Measurements from ENCODE around the gene FHIP1A.
"Not testable (repeated sequence)": the region's sequence is repeated elsewhere in the genome, so short reads cannot be mapped to it uniquely, and the experiment has no call there.

Gene FHIP1A

DNA sequence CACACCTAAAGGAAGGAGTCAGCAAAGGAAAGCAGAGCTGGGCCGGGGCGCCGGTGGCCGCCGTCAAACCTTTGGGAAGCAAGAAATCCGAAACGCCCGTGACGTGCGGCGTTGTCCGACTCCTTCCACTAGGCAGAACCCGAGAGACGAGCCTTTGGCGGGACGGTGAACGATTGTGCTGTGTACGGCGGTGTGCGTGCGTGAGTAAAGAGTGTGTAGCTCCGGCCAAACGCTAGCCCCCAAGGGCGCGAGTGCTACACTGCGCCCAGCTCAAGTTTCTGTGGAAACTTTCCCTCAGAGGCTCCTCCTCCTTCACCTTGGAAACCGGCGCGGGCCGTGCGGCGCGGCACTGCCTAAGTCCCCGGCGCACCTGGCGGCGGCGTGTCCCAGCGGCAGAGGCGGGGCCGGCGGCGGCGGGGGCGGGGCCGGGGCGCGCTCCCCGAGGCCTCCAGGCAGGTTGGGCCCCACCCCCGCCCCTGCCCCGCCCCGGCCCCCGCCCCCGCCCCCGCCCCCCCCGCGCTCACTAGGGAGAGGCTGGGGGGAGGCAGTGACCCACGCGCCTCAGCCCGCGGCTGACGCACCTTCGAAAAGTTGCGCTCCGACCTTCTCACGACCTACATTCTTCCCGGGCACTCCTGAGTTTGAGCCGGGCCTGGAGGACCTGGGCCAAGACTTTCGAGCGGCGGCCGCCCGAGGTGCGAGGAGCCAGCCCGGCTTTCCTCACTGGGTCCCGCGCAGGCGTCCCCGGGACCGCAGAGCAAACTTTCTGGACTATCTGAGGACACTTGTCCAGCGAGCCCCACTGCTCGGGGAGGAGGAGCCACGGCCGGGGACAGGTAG, at the start of gene FHIP1A:
Gene FHIP1A (plus strand): TSS at position 547 of the 840 bp plus-strand sequence. CDS start 157,084 bp downstream, outside the sequence.
- DNase-seq (ENCODE audit: low read depth, low spot score), result peak; percentile 60

DNA sequence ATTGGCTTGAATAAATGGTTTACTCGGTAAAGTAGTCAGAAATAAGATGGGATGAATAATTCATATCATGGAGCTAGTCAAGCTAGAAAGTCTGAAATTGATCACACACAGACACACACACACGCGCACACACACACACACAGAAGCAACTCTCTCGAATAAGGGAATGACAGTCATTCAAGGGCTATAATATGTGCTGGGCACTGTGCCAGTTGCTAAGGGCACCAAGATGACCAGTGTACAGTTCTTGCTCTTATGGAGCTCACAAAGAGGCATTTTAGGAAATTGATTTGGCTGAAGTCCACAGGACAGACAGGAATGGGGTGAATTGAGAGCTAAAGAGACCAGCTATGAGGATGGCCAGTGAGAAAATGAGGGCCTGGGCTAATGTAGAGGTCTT, 49.4 kb upstream of the FHIP1A start:
- DNase-seq (ENCODE audit: low read depth, low spot score), result no peak

DNA sequence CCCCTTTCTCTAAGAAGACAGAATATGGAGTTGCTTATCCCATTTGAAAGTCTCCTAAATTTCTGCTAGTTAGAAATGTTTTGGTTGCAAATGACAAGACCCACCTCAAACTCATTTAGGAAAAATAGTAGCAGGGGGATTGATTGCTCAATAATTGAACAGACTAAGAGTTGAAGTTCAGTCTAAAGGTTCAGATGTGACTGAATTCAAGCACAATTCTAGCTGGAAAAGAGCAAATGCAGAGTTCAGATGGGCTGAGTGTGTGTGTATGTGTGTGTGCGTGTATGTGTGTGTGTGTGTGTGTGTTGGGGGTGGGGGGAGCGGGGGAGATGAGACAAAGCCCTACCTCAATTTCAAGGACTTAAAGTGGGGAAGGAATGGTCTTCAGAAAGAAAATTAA, 47.9 kb upstream of the FHIP1A start:
- DNase-seq (ENCODE audit: low read depth, low spot score), result no peak

DNA sequence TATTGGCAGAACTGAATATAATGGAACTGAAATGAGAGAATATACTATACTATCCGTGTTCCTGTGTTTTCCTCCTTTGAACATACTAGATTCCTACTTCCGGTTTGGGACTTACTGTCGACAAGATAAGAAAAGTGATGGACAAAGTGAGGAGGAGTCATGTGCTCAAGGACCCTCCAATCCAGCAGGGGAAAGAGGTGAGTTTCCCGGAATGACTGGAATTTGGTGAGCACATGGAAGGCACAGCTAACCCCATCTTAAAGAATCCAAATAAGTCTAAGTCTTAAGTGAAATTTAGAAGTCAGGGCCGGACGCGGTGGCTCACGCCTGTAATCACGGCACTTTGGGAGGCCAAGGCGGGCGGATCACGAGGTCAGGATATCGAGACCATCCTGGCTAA, 47.0 kb upstream of the FHIP1A start:
- no peak for DNase-seq (ENCODE audit: low read depth, low spot score)

DNA sequence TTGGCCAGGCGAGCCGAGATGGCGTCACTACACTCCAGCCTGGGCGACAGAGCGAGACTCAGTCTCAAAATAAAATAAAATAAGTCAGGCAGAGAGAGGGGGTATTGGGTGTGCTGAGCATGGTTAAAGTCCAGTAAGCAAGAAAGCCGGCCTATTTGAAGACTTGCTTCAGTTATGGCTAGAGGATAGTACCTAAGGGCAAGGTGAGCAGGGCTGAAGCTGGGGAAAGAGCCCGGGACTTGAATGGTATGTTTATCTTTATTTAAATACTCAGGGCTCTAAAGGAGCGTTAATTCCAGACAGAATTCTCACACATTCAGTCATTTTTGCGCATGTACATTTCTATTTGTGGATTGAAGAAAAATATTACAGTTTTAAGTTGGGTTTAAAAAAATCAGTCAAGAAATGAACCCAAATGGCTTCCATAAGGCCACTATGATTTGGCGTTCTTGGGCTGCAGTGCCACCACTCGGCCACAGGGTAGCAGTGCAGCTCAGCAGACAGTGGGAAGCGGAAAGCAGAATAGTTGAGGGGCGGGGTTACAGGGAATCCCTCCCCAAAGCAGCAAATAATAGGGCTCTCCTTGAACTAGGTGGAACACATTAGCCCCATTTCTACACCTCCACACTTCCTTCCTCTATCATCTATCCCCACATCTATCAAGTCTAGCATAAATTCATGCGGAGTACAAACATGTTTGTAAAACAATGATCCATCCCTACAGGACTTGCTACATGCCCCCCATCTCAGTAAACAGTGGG, 46.4 kb upstream of the FHIP1A start:
- peak; percentile 66 for DNase-seq (ENCODE audit: low read depth, low spot score)

DNA sequence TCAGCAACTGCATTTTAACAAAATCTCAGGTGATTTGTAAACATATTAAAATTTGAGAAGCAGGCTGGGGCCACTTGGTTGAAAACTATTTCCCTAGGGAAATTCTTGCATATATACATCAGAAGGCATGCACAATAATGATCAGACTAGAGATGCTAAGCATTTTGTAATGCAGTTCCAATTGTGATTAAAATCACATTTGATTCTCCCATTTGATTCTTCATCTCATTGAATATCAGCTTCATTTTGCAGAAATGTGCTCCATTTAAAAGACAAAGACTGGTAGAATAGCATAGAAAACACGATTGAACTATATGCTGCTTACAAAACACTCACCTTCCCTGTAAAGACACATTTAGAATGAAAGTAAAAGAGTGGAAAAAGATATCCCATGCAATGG, 32.4 kb upstream of the FHIP1A start:
- no peak for DNase-seq (ENCODE audit: low read depth, low spot score)

GRCh38 chr4:151389311-151389710, 19.7 kb upstream of the FHIP1A start:
- no peak for DNase-seq (ENCODE audit: low read depth, low spot score)

DNA sequence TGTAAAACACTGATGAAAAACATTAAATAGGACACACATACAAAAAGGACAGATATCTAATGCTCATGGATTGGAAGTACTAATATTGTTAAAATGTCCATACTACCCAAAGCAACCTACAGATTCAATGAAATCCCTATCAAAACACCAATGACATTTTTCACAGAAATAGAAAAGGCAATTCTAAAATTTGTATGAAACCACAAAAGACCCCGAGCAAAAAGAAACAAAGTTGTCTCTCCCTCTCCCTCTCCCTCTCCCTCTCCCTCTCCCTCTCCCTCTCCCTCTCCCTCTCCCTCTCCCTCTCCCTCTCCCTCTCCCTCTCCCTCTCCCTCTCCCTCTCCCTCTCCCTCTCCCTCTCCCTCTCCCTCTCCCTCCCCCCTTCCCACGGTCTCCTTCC, 19.2 kb upstream of the FHIP1A start:
- not testable (repeated sequence) for DNase-seq (ENCODE audit: low read depth, low spot score)

GRCh38 chr4:151395873-151396272, 13.1 kb upstream of the FHIP1A start:
- no peak for DNase-seq (ENCODE audit: low read depth, low spot score)

GRCh38 chr4:151400343-151400742, 8.6 kb upstream of the FHIP1A start:
- DNase-seq (ENCODE audit: low read depth, low spot score), result no peak

DNA sequence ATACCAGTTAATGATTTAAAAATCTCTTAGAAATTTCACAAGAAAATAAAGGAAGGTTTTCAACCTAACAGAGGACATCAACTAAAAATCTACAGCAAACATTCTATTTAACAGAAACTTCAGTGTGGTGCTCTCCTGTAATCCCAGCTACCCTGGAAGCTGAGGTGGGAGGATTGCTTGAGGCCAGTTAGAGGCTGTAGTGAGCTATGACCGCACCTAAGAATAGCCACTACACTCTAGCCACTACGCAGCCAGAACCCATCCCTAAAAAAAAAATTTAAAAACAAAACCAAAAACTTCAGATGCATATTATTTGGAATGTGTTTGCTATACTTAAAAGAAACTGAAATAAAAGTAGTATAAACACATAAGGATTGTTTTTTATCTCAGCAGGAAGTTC, 7.2 kb upstream of the FHIP1A start:
- no peak for DNase-seq (ENCODE audit: low read depth, low spot score)

DNA sequence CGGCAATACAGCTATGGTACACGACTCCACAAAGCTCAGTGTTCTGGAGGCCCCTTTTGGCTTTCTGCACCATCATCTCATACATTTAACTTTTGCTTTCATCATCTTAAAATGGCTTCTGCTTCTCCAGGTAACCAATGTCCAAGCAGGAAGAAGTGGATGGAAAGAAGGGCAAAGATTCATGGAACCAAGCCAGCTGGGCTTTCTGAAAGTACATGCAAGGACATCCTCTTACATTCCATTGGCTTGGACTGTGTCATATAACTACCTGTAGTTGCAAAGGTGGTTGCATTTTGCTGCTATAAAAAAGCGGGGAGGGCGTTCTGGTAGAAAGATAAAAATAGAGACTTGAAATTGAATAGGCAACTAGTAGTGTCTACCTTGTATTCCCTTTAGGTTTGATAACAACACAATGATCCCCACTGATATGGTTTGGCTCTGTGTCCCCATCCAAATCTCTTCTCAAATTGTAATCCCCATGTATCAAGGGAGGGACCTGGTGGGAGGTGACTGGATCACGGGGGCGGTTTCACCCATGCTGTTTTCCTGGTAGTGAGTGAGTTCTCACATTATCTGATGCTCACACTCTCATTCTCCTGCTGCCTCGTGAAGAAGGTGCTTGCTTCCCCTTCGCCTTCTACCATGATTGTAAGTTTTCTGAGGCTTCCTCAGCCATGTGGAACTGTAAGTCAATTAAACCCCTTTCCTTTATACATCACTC, 6.7 kb upstream of the FHIP1A start:
- no peak for DNase-seq (ENCODE audit: low read depth, low spot score)

- DNase-seq (ENCODE audit: low read depth, low spot score), result no peak
Measured at GRCh38 chr4:151403656-151404055, 5.3 kb upstream of the FHIP1A start.

- not testable (repeated sequence) for DNase-seq (ENCODE audit: low read depth, low spot score)
Measured at GRCh38 chr4:151404802-151405201, 4.2 kb upstream of the FHIP1A start.

DNA sequence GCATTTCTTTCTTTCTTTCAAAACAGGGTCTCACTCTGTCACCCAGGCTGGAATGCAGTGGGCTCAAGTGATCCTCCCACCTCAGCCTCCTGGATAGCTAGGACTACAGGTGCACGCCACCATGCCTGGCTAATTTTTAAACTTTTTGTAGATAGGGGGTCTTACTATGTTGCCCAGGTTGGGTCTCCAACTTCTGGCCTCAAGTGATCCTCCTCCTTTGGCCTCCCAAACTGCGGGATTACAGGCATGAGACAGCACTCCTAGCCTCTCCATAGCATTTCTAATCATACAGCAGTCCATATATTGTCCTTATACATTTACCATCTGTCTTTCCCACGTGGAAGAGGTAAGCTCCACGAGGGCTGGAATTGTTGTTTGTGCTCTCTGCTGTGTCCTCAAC, 2.0 kb upstream of the FHIP1A start:
- no peak for DNase-seq (ENCODE audit: low read depth, low spot score)

DNA sequence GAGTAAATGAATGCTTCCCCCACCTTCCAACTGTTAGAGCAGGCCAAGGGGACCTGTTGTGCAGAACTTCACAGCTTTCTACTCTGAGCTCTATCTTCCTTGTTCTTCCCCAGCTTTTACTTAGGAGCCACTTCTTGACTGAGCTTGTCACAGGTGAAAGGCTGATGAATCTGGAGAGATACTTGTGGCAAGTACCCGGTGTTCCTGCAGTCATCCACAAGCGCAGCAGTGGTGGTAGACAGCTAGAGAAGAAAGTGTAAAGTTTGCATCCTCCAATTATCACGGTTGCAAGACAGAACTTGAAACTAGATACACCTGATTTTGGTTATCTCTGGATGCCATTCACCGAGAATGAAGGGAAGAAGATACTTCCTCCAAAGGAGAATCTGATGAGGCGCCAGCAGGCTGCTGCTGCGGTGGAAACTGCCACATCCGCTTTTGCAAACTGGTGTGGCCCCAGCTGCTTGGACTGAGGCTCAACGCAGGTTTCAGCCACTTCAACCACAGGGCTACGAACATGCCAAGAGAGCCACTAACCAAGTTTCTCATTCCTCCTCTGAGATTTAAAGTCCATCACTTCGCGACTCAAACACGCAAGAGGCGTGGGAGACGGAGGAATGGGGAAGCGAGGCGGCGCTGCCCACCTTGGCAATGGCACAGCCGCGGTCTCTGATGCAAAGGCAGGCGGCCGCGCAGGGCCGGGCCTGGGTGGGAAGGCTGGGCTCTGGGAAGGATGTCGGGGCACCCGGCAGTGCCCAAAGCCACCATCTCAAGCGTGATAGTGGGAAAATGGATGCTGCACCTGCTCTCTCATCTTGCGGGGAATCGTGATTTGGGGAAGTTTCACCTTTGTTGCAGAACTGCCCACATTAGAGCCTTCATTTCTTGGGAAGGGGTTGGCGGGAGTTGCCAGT, 1.3 kb upstream of the FHIP1A start:
- DNase-seq (ENCODE audit: low read depth, low spot score), result no peak

- DNase-seq (ENCODE audit: low read depth, low spot score), result no peak
Measured at GRCh38 chr4:151408380-151408629, 671 bp upstream of the FHIP1A start.

- no peak for DNase-seq (ENCODE audit: low read depth, low spot score)
Measured at GRCh38 chr4:151409470-151410313, 716 bp downstream of the FHIP1A start.

DNA sequence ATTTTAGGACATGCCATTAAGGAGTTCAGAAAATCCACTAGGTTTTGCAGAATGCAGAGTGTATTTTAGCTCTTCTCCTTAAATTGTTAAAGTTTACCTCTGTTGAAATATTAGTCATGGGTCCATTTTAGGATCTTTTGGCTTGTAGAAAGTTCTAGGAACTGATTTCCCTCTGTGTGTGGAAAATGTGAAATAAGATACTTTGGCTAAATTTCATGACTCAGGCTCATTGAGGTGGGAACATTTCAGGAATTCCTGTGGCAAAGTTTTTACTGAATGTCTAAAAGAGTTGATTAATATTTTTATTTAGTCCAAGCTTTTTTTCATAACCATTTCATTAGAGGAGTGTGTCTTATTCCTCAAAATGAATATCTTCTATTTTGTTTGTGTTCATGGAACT, 7.0 kb downstream of the FHIP1A start:
- no peak for DNase-seq (ENCODE audit: low read depth, low spot score)

- DNase-seq (ENCODE audit: low read depth, low spot score), result no peak
Measured at GRCh38 chr4:151417164-151417571, 8.2 kb downstream of the FHIP1A start.
